NCI-H2081 (cell line): ENCODE results near the gene RSPO1.

Experiments used
- DNase-seq, 2 experiments: peaks; one replicate each; lab custom pipeline; 2025; lab: John Stamatoyannopoulos, UW

RSPO1 gene

DNA sequence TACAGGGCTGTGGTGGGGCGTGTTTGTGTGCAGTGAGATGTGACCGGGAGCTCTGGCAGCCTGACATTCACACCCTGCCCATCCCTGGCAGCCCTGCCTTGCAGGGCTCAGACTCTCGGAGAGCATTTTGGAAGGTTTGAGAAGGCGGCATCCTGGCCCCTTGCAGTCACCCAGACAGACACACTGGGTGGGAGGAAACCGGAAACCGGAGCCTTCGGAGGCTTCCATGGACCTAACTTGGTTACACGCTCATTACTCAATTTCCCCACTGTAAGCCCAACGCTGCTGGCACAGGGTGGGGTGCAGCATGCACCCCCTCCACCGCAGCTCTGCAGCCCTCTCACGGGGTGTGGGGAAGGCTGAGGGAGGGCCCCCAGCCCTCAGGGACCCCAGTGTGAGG is 22.2 kb upstream of the RSPO1 start:
- no peak for DNase-seq

DNA sequence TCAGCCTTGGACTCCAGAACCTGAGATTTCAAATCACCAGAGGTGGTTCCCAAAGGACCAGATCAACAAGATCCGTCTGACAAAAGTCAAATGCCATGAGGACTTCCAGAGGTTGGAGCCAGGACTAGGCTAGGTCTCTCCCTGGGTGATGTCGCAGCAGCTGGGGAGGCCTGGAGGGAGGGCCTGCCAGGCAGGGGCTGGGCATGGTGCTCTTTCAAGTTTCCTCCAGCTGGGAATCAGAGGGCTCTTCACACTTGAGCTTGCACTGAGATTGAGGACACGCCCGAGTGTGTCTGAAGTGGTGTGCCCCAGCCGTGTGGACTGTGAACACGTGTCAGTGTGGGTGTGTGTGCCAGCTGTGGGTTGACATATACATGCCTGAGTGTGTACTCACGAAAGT is 21.3 kb upstream of the RSPO1 start:
- DNase-seq, result no peak

DNA sequence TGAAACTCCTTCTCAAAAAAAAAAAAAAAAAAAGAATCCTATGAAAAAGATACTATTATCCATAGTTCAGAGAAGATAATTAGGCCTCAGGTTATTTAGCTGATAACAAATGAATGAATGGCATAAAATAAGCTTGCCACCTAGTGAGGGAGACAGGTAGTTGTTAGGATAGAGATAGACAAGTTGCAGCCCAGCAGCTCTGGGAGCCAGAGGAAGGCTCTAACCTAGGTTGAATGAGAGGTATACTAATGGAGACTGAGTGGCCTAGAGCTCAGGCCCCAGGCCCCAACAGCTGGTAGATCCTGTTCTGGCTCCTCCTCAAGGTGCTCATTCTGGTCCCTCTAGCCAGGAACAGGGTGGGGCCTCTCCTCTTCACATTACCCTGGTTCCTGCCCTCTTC is 20.6 kb upstream of the RSPO1 start:
- no peak for DNase-seq

DNA sequence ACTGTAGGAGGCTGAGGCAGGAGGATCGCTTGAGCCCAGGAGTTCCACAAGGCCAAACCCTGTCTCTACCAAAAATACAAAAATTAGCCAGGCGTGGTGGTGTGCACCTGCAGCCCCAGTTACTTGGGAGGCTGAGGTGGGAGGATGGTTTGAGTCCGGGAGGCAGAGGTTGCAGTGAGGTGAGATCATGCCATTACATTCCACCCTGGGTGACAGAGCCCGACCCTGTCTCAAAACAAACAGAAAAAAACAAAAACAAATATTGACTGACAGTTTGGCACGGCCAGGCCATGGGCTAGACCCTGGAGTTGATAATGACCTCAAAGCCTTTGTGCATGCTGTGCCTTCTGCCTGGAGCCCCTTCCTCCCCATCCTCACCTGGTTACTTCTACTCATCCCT is 19.2 kb upstream of the RSPO1 start:
- no peak for DNase-seq

DNA sequence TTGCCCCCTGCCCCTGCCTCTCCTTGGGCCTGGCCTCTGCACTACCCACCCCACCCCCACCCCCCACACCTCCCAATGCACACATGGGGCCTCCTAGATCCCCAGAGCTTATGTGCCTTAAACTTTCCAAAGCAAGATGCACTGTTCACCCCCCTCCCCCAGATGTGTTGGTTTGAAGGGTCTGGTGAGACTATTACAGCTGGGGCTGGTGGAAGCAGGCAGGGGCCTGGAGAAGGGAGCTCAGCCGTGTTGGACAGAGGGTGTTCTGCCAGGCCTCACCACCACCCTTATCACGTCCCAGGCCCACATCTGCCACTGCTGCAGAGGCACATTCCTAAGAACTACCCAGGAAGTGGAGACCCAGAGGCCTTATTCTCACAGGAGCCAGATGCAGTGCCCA is 18.3 kb upstream of the RSPO1 start:
- DNase-seq, result no peak

DNA sequence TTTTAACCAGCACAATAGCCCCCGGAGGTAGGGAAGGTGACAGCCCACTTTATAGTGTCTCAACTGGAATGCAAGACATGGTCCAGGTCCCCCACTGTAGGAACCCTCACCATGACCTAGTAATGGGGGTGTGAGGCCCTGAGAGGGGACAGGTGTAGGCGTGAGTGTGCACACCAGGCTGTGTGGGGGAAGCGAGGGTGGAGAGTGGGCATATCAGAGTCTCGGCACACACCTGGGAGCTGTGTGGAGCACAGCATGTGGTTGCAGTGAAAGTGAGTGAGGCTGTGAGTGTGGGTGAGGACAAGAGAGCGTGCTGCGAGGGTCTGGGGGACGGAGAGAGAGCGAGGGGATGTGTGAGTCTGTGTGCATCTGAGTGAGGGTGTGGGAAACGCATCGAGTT is 17.1 kb upstream of the RSPO1 start:
- no peak for DNase-seq

DNA sequence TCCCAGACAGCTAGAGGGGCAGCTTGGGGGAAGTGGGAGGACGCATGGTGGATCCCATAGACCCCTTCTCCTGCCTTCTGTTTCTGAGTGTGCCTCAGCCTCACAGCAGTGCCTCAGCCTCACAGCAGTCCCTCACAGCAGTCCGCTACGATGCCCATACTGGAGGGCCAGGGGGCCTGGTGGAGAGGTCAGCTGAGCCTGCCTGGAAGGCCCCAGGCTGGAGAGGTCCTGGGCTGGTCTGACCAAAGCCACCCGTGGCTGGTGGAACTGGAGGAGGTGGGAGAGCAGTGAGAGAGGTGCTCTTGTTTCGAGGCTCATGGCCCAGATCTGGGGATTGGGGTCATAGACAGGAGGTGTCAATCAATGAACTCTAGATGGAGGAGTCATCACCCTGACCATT is 16.0 kb upstream of the RSPO1 start:
- DNase-seq, result no peak

DNA sequence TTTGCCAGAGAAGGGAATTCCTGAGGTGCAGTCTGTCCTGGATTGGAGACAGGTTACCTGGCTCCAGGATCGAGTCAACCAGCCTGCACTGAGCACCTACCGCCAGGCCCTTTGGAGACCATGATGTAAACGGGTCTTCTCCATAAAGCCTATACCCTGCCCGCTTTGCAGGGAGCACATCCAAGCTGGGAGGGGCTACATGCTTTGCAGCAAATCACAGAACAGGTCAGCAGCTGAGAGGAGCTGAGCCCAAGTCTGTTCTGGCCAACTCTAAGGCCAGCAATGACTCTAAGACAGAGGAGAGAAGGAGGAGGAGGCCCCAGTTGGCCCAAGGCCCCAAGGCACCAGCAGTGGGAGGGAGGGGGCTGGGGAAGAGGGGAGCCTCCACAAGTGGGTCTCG is 15.5 kb upstream of the RSPO1 start:
- no peak for DNase-seq

DNA sequence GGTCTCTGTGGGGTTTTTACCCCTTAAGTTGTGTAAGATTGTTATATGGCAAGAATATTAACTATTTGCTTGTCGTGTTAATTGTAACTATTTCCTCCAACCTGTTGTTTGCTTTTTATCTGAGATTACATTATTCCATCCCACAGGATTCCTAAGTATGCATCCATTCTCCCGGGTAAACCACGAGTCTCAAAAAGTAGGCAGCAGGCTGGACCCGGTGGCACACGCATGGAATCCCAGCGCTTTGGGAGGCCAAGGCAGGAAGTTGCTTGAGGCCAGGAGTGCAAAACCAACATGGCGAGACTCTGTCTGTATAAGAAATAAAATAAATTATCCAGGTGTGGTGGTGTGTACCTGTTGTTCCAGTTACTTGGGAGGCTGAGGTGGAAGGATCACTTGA is 12.6 kb upstream of the RSPO1 start:
- DNase-seq, result no peak

DNA sequence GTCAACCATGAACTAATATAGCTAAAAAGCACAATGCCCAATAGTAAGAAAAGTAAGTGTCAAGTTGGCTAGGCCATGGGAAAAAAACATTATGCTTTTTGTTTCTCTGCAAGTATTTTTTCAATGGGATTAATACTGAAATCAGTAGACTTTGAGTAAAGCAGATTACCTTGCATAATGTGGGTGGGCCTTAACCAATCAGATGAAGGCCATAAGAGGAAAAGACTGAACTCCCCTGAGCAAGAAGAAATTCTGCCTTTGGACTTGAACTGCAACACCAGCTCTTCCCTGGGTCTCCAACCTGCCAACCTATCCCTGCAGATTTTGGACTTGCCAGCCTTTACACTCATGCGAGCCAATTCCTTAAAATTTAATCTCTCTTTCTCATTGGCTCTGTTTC is 6.4 kb upstream of the RSPO1 start:
- DNase-seq, result no peak

DNA sequence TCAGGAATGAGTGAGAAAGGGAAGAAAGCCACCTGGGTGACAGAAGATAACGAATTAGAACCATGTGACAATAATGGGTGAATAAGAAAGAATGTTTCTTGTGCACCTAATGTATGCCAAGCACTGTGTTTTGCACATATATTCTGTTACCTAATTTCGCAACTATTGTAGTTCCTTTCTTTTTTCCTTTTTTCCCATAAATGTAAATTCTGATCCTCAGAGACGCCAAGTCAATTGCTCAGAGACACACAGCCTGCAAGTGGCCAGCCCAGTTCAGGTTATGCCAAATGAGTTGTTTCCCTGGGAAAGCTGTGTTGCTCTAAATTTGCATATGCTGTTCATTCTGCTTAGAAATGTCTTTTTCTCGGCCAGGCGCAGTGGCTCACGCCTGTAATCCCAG is 1.7 kb upstream of the RSPO1 start:
- DNase-seq, result no peak

DNA sequence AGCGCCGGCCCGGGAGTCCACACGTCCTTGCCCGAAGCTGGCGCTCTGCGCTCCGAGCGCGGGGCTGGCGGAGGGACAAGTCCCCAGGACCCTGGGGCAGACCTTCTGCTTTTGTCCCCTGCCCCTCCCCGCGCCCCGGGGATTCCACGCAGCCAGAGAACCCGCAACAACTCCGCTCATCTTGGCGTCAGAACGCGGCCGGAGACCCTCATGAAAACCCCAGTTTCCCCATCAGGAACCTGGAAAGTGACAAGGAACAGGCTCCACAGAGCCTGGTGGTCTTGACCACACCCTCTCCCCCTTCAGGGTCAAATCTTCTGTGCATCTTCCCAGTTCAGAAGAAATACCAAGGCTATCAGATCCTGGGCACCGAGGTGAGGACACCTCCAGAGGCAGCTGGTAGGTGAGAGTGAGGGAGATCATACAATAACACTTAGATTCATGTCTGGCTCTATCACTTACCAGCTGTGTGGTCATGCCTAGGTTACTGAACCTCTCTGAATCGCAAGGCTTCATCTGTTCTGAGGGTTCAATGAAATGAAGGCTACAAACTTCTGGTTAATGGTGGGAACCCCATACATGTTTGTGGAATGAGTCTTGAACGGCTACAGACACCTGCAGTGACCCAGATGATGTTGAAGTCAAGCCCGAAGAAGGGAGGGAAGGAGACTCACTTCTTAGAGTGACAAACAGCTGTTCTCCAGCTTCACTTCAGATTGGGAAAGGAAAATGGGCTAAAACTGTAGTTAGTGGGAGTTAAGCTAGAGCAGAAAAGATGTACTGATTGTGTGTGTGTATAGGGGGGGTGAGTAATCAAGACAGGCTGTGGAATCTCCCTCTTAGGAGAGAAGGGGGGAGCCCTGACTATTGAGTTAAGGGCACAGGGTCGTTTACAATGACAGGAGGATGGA is 555 bp upstream of the RSPO1 start:
- no peak for DNase-seq

DNA sequence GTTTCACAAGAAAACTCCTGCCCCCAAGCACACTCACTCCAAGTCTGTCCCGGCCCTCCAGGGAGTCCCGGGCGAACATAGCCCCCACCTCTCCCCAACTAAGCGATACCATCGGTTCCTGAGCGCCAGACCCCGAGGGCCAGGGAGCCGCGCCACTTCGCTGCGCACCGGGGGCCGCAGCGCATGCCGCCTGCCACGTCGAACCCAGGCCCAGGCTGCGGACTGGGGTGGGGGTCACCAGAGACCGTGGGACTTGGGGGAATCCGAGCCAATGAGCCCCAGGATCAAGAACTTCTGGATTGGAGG is 801 bp downstream of the RSPO1 start:
- DNase-seq, result no peak

DNA sequence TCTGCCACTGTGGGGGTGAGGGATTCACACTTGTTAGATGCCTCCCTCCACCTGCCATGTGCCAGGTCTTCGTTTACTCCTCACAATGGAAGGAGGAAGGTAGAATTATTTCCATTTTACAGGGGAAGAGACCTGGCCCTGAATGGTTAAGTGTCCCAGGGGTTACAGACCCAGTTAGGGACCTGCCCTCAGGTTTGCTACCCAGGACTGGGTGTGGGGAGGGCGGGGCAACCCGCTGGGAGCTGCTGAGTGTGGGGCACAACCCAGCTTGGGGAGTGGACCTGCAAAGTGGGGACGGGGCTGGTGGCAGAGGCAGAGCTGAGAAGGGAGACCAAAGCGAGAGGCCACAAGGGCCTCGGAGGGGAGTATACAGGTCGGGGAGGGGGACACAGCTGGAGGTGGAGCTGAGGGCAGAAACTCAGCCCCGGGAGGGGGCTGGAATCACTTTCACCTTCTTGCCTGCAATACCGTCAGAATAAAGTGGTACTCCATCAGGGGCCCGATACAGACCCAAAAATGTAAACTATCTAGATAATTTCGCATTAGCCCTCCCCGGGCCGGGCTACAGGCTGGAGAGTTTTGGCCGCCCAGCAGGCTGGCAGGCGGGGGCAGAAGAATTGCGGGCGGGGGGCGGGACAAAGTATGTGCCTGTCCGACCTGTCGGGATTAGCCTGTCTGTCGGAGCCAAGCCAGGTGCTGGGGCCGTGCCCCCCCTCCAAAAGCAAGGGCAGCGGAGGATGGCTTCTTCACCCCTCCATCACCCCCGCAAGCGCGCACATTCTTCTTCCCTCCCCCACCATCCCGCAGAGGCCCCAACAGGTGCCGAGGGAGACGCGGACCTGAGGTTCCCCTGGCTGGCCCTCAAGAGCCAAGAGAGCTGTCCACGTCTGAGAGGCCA is 1.4 kb downstream of the RSPO1 start:
- DNase-seq, result no peak

DNA sequence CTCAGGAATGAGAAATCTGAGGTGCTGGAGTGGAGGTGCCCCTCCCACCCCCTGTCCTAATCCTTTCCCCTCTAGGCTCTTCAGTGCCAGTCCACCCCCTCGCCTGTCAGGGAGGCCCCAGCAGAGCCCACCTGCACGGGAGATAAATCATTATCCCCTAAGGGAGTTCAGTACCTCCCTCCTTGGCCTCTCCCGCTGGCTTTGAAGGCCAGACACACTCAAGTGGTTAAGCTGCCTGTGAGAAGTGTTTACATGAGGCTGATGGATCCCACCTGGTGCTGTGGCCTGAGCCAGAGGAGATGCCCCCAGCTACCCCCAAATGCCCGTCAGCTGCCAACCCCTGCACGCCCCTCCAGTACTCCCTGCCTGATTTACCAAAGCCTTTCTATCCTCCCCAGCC is 3.7 kb downstream of the RSPO1 start:
- no peak for DNase-seq

DNA sequence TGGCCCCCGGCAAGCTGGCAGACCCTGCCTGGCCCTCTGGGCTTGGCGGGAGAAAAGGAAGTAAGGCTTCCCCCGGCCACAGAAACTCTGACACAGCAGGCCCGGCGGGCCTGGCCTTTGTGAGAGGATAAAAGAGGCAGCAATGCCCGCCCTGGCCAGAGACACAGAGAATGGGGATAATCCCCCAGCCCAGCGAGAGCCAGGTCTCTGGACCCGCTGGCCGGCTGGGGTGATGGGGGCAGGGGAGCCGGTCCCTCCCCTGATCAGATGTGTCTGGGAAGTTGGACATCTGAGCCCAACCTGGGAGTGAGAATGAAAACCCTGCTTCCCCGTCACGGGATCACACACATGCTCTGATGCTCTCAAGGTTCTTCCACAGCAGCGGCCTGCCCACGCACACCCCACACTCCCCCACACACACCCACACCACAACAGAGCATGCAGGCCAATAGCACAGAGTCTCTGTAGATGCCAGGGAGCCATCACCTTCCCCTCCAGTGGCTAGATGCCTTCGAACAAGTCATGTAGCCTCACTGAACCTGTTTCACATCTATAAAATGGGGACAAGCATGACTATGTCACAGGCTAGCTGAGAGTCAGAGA is 4.2 kb downstream of the RSPO1 start:
- no peak for DNase-seq

DNA sequence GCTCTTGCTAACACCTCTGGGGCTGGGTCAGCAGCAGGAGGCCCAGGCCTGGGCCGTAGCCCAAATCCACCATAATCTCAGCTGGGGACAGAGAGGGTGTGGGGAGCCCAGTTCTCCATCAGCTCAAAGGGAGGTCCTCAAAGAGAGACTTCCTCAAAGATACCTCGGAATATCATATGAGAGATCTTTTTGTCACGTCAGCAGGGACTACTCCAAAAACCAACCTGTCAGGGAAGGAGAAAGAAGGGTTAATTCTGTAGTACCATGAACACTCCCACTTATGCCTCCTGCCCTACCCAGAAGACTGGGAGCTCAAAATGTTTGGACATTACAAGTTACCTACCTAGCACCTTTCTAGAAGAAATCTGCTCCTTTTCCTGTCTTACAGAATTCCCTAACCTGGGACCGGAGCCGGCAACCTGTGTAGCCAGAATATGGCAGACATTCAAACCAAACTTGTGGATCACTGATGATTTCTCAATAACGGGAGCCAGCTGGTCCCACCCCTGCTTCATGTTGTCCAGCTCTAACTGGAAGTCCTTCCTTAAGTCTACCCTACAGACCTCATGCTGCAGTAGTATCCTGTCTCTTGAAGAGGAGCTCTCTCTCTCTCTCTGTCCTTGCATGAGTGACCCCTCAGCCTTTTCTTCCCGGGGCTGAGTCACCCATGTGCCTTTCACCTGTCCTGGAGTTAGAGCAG is 4.8 kb downstream of the RSPO1 start:
- no peak for DNase-seq

DNA sequence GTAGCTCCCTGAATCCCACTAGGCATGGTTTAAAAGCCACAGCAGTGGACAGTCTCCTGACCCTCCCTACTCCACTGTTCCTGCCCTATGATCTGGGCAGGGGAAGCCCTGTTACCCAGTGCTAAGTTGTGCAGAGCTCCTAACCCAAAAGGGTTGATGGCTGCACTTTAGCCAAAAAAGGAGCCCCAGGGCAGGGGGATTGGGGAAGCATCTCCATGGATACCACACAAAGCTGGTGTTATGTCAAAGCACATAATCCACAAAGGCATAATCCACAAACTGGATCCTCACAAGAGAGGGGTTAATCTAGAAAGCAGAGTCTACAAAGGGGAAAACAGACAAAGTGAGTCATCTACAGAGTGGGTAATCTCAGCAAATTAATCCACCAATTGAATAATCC is 5.7 kb downstream of the RSPO1 start:
- no peak for DNase-seq

DNA sequence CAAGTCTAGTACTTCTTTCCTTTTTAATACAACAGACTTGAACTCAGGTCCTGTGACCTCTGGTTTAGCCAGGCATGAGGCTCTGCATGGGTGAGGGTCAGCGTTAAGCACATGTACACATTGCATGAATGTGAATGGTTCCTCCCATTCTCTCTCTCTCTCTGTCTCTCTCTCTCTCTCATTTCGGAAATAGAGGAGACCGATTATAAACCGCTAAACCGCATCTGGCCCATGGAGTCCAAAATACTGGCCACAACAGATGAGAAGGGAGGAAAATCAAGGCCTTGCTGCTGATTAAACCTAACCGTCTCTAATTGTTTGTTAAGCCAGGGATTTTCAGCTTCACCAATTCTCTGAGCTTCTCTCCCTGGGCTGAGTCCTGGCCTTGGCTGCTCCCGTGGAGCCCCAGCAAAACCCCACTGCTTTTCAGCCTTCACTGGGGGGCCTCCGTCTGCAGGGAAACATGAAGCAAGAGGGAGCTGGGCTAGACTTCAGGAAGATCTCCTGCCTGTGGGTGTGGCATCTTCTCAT is 6.6 kb downstream of the RSPO1 start:
- no peak for DNase-seq

DNA sequence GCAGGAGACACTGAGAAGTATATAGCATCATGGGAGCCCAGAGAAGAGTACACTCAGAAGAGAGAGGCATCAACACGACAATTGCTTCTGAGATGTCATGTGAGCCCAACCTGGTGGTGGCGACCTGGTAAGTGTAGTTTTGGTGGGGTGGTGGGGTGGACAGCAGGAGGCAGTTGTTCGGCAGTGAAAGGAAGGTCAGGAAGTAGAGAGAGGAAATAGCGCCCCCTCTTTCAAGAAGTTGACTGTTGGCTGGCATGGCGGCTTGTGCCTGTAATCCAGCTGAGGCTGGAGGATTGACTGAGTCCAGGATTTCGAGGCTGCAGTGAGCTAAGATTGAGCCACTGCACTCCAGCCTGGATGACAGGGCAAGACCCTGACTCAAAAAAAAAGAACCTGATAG is 12.6 kb downstream of the RSPO1 start:
- no peak for DNase-seq

DNA sequence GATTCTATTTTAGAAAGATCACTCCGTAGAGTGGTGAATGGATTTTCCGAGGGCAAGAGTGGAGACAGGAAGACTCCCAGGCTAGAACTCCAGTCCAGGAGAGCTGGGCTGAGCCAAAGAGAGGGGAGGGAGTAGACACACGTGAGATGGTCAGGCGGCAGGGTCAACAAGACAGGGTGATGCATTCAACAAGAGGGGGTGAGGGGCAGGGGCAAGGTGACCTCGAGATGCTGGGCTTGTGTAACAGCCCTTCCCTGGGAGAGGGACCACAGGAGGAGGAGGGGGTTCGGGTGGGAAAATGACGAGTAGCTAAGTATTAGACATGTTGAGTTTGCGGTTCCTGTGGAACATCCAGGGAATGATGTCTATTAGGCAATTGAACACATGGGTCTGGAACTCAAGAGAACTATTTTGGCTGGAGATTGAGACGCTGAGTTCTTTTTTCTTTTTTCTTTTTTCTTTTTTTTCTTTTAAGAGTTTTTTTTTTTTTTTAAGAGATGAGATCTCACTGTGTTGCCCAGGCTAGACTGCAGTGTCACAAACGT is 13.3 kb downstream of the RSPO1 start:
- no peak for DNase-seq

DNA sequence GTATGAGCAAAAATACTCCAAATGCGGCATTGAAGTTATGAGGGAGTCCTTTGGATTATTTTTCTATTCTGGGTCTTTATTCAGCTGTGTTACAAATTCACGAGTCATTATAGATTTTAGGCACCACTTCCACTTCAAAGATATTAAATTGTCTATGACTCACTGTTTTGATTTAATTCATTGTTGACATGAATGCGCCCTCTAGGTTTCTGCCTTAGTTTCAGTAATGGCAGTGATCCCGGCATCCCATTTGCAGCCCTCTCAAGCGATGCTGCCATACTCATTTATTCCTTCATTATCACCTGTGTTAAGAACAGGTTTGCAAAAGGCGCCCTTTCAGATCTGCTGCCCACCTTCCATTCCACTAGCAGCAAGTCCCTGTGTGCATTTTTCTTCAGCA is 14.0 kb downstream of the RSPO1 start:
- peak in 1 of 2 experiments; percentile 40 for DNase-seq
